MCF 10A (cell line): ENCODE results near the gene ARPP21. TPM values are rescaled to one million over a fixed set of nuclear protein-coding genes. Genes with fewer than 3 reads are reported as not detected.

ENCODE experiments used
- BruUV-seq: library from RNA; stranded (reverse); fragments of 400-500 nt; replicated peaks from 2 replicates; lab custom pipeline; 2021; lab: Mats Ljungman, UMichigan
- CTCF ChIA-PET: fragments of 300-600 bp; sonication (Branson Sonifier 250); formaldehyde crosslinking; extraction: SDS; loops from one replicate; lab custom pipeline; 2021; ENCODE audit warnings: antibody characterized with exemption, inconsistent platforms; lab: Yijun Ruan, JAX
- POLR2A ChIA-PET: fragments of 300-600, 350-650 bp; sonication (Branson Sonifier 250); formaldehyde crosslinking; extraction: SDS; loops from one replicate; lab custom pipeline; 2020; ENCODE audit warnings: antibody characterized with exemption, inconsistent platforms; lab: Yijun Ruan, JAX
- DNase-seq: peaks from one replicate; pipeline ENCODE4 v3.0.0-alpha.2; 2018; ENCODE audit not compliant: unreplicated experiment
- H3K27ac Mint-ChIP-seq: one replicate; pipeline ENCODE4 v1.8.0; 2022; ENCODE audit warnings: mild to moderate bottlenecking, low read depth, mixed read lengths; ENCODE audit not compliant: unreplicated experiment
- H3K27me3 Mint-ChIP-seq: one replicate; pipeline ENCODE4 v1.8.0; 2022; ENCODE audit warnings: mixed read lengths; ENCODE audit not compliant: insufficient read depth, unreplicated experiment
- H3K36me3 Mint-ChIP-seq: one replicate; pipeline ENCODE4 v1.8.0; 2022; ENCODE audit warnings: mild to moderate bottlenecking, moderate library complexity, mixed read lengths; ENCODE audit not compliant: insufficient read depth, unreplicated experiment
- H3K4me1 Mint-ChIP-seq: one replicate; pipeline ENCODE4 v1.8.0; 2022; ENCODE audit warnings: mixed read lengths; ENCODE audit not compliant: insufficient read depth, unreplicated experiment
- H3K4me3 Mint-ChIP-seq: one replicate; pipeline ENCODE4 v1.8.0; 2022; ENCODE audit warnings: mild to moderate bottlenecking, moderate library complexity, mixed read lengths; ENCODE audit not compliant: unreplicated experiment
- H3K9me3 Mint-ChIP-seq: one replicate; pipeline ENCODE4 v1.8.0; 2022; ENCODE audit warnings: mixed read lengths; ENCODE audit not compliant: unreplicated experiment
- CTCF ChIP-seq: fragments of 200-600 bp; IDR thresholded peaks from one replicate; pipeline ENCODE4 v1.8.0; 2022; ENCODE audit warnings: antibody characterized with exemption, mild to moderate bottlenecking; ENCODE audit not compliant: unreplicated experiment
- intact Hi-C: fragments of 100-400 bp; cut with micrococcal nuclease; formaldehyde crosslinking; loops from 2 replicates; pipeline ENCODE4 v1.14.1; 2022
- total RNA-seq: library from RNA; stranded (reverse); gene quantifications from 2 replicates; pipeline ENCODE4 v1.2.3, GENCODE V29; 2022

ARPP21 gene
- total RNA-seq, 1 experiment from 2014 or later: not detected

- intact Hi-C loops: no loop called here
- BruUV-seq: no TSS peak
- Mint-ChIP-seq H3K4me3 (no peak overlapping the region), H3K36me3 (no peaks in the 10 kb centered on the region), H3K27me3 (peaks cover 57% of the 10 kb centered on the region), H3K4me1 (no peaks in the 10 kb centered on the region), H3K27ac (no peak overlapping the region), H3K9me3 (no peaks in the 10 kb centered on the region)
- TF ChIP-seq CTCF: no peak
- no peak for DNase-seq
- ChIA-PET POLR2A (no interaction called here), CTCF (interaction anchor here (0.6 kb wide), 2 partner anchors 8 to 126 kb away, joined by 3 read pairs; no protein-coding TSS in a partner anchor)
Observed at GRCh38 chr3:35782355-35782754, 143.0 kb downstream of the ARPP21 start.

DNA sequence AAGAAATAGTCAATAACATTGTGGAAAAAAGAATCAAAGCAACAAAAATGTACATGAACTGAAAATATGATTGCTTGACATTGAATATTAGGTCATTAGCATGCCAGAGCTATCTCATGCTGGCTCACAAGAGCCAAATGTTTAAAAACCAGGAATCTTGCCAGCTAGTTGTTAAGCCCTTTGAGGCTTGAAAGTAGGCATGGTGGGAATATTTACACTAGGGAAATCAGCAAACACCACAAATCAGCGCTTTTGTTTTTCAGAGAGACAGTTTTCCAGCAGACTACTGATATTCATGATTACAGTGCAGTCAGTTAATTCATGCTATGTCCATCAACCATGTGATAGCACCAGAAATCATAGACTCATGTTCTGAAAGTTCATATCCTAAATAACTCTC, 144.8 kb downstream of the ARPP21 start:
- H3K9me3 Mint-ChIP-seq: no peaks in the 10 kb centered on the region
- BruUV-seq: no TSS peak
- POLR2A ChIA-PET: no interaction called here
- intact Hi-C loops: no loop called here
- H3K27ac Mint-ChIP-seq: no peak overlapping the region
- CTCF ChIA-PET: no interaction called here
- no peak overlapping the region for H3K4me3 Mint-ChIP-seq
- H3K27me3 Mint-ChIP-seq: peaks cover 63% of the 10 kb centered on the region
- no peaks in the 10 kb centered on the region for H3K36me3 Mint-ChIP-seq
- no peak for TF ChIP-seq CTCF
- DNase-seq: no peak
- H3K4me1 Mint-ChIP-seq: no peaks in the 10 kb centered on the region

DNA sequence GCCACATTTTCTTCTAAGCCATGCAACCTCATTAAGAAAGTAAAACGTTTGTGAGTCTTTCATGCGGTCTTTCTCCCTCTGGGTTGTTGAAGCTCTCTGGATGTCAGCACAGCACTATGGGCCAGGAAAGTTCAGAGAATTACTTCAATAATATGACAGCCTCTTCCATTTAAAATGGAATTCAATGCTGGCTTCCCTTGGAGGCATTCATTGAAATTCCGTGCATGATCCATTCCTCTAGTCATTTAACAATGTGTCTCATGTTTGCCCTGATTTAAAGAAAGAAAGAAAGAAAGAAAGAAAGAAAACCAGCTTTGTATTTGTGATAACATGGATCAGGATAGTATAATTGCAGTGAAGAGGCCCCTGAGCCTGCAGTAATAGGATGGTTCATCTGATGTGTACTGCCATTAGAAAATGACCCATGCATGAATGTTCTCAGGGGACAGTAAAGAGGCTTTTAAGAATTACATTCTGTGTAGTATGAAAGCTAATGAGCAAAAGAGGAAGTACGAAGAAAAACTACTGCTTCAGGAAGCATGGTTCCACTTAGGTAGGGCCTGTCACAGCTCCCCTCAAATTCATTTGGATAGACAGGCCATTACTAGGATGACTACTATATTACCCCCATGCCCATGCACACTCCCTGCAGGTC, 146.0 kb downstream of the ARPP21 start:
- CTCF ChIA-PET: no interaction called here
- intact Hi-C loops: no loop called here
- H3K4me1 Mint-ChIP-seq: no peaks in the 10 kb centered on the region
- no peaks in the 10 kb centered on the region for H3K36me3 Mint-ChIP-seq
- no peak overlapping the region for H3K27ac Mint-ChIP-seq
- no peak for DNase-seq
- no TSS peak for BruUV-seq
- H3K27me3 Mint-ChIP-seq: peaks cover 63% of the 10 kb centered on the region
- POLR2A ChIA-PET: interaction anchor here (0.6 kb wide), 1 partner anchor 490 kb away, joined by 3 read pairs; no protein-coding TSS in a partner anchor
- H3K4me3 Mint-ChIP-seq: no peak overlapping the region
- H3K9me3 Mint-ChIP-seq: no peaks in the 10 kb centered on the region
- no peak for TF ChIP-seq CTCF

DNA sequence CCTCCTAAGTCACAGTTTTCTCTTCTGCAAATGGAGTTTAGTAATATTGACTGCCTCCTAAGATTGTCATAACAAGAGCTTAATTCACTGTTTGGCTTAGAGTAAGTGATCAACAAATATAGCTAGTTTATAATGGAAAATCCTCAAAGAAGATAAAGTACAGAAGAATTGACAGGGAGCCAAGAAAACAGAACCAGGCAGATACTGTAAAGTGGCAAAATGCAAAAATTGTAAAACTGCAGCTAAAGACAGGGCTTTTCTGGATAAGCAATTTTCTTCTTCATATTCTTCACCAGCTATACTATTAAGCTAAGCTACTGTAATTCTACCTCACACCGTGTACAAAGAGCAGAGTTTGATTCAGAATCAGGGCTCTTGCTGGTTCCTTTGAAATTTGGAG, 148.6 kb downstream of the ARPP21 start:
- Mint-ChIP-seq H3K36me3 (no peaks in the 10 kb centered on the region), H3K9me3 (no peaks in the 10 kb centered on the region), H3K4me1 (no peaks in the 10 kb centered on the region), H3K4me3 (no peak overlapping the region), H3K27ac (no peak overlapping the region), H3K27me3 (peaks cover 54% of the 10 kb centered on the region)
- no peak for TF ChIP-seq CTCF
- no TSS peak for BruUV-seq
- ChIA-PET POLR2A (no interaction called here), CTCF (interaction anchor here (0.6 kb wide), 1 partner anchor 1909 kb away, joined by 3 read pairs; no protein-coding TSS in a partner anchor)
- intact Hi-C loops: no loop called here
- no peak for DNase-seq
